HepG2 (cell line): ENCODE results near the gene SLC38A8. TPM values are rescaled to one million over a fixed set of nuclear protein-coding genes. Genes with fewer than 3 reads are reported as not detected.
A peak's percentile ranks its signal among the peaks of the same experiment; 100 is the strongest.

Experiments used
- ATAC-seq: fragments of 200-7000 bp; cut with Tn5 transposase; 3 replicates; pipeline ENCODE4 v1.9.1; 2020; ENCODE audit warnings: mild to moderate bottlenecking, moderate library complexity
- BruUV-seq: library from RNA; stranded (reverse); fragments of 400-500 nt; replicated peaks from 2 replicates; lab custom pipeline; 2021; lab: Mats Ljungman, UMichigan
- CTCF ChIA-PET: fragments of 300-600 bp; formaldehyde crosslinking; extraction: SDS; loops from one replicate; lab custom pipeline; 2021; ENCODE audit warnings: low total read pairs, inconsistent platforms, low intra/inter-chr PET ratio; lab: Yijun Ruan, JAX
- POLR2A ChIA-PET: fragments of 350-600 bp; sonication (Branson Sonifier 250); formaldehyde crosslinking; loops from one replicate; lab custom pipeline; 2020; ENCODE audit warnings: antibody characterized with exemption, inconsistent platforms; lab: Yijun Ruan, JAX
- DNase-seq: peaks from one replicate; pipeline ENCODE4 v3.0.0-alpha.2; 2015; ENCODE audit warnings: low spot score
- FAIRE-seq: peaks from 3 replicates; lab custom pipeline; 2011; peaks lifted over from hg19 to GRCh38; lab: Jason Lieb, UNC
- H2AFZ ChIP-seq: one replicate; pipeline ENCODE4 v1.6.1; 2011; ENCODE audit warnings: low read length, inconsistent platforms
- H3K27ac ChIP-seq: fragments of 300-600 bp; 3 replicates; pipeline ENCODE4 v1.8.0; 2011; ENCODE audit warnings: mixed run types, mild to moderate bottlenecking, mixed read lengths, low read length, inconsistent platforms; ENCODE audit not compliant: insufficient read depth; ENCODE audit errors: extremely low read length
- H3K27me3 ChIP-seq, 2 experiments: fragments of 200-600 bp in 1 of 2; 2 replicates in 1 of 2; 3 replicates in 1 of 2; pipeline versions ENCODE4 v1.6.0 to v1.8.0; 2011; ENCODE audit warnings: low read length in 2 of 2, mild to moderate bottlenecking in 2 of 2, moderate library complexity in 2 of 2, inconsistent platforms in 1 of 2; ENCODE audit not compliant: insufficient read depth in 2 of 2, control insufficient read depth in 1 of 2
- H3K36me3 ChIP-seq, 2 experiments: fragments of 200-600 bp in 1 of 2; replicated peaks in 1 of 2; 2 replicates in 1 of 2; 3 replicates in 1 of 2; pipeline versions ENCODE4 v1.5.1 to v1.8.0; 2011; ENCODE audit warnings: low read length in 2 of 2, inconsistent platforms in 1 of 2; ENCODE audit not compliant: insufficient read depth in 2 of 2, control insufficient read depth in 1 of 2
- H3K4me1 ChIP-seq: 2 replicates; pipeline ENCODE4 v1.5.1; 2012; ENCODE audit warnings: low read length, inconsistent platforms; ENCODE audit not compliant: insufficient read depth
- H3K4me2 ChIP-seq: 2 replicates; pipeline ENCODE4 v1.6.0; 2011; ENCODE audit warnings: low read depth, low read length, inconsistent platforms
- H3K4me3 ChIP-seq, 3 experiments: fragments of 200-600 bp in 1 of 3; sonication (generic), shearing (Covaris generic) in 1 of 3; replicated peaks in 1 of 3; 2 replicates each; pipeline ENCODE4 v1.5.1; 2011 to 2016; ENCODE audit warnings: low read length in 3 of 3, inconsistent platforms in 2 of 3, low read depth in 2 of 3, mild to moderate bottlenecking in 2 of 3, control low read depth in 1 of 3, mixed read lengths in 1 of 3; ENCODE audit not compliant: insufficient read depth in 1 of 3
- H3K79me2 ChIP-seq: one replicate; pipeline ENCODE4 v1.6.1; 2011; ENCODE audit warnings: low read length, inconsistent platforms; ENCODE audit not compliant: insufficient read depth
- H3K9ac ChIP-seq: 2 replicates; pipeline ENCODE4 v1.6.0; 2011; ENCODE audit warnings: mild to moderate bottlenecking, low read depth, low read length, inconsistent platforms; ENCODE audit not compliant: insufficient read depth
- H3K9me3 ChIP-seq: 2 replicates; pipeline ENCODE4 v1.5.1; 2012; ENCODE audit warnings: mild to moderate bottlenecking, low read length
- H4K20me1 ChIP-seq: 2 replicates; pipeline ENCODE4 v1.6.0; 2011; ENCODE audit warnings: inconsistent platforms, mild to moderate bottlenecking, low read length, moderate library complexity; ENCODE audit not compliant: insufficient read depth
- CBX2 ChIP-seq, 2 experiments: fragments of 200-600 bp in 1 of 2; sonication (generic); formaldehyde crosslinking in 1 of 2; IDR thresholded peaks; 2 replicates each; pipeline versions ENCODE4 v1.7.0 to v1.8.1; 2018 to 2022; ENCODE audit warnings: low read depth in 2 of 2, low read length in 1 of 2, mild to moderate bottlenecking in 1 of 2, missing genetic modification reagents in 1 of 2
- CERS6 ChIP-seq: sonication (generic); formaldehyde crosslinking; IDR thresholded peaks from 2 replicates; pipeline ENCODE4 v1.5.0; 2020; ENCODE audit warnings: missing genetic modification reagents
- CREB3 ChIP-seq: sonication (generic); formaldehyde crosslinking; IDR thresholded peaks from 2 replicates; pipeline ENCODE4 v1.5.0; 2020; ENCODE audit warnings: missing genetic modification reagents
- FOSL2 ChIP-seq: sonication (generic); formaldehyde crosslinking; IDR thresholded peaks from 2 replicates; pipeline ENCODE4 v1.4.0; 2020; ENCODE audit warnings: missing genetic modification reagents
- HOXA5 ChIP-seq: sonication (generic); formaldehyde crosslinking; IDR thresholded peaks from 2 replicates; pipeline ENCODE4 v1.4.0; 2020; ENCODE audit warnings: missing genetic modification reagents
- IRF2 ChIP-seq: IDR thresholded peaks from 2 replicates; pipeline ENCODE4 v1.6.1; 2018; ENCODE audit warnings: missing genetic modification reagents, missing compliant biosample characterization
- KAT8 ChIP-seq: IDR thresholded peaks from 2 replicates; pipeline ENCODE4 v1.6.1; 2016; ENCODE audit warnings: missing genetic modification reagents, missing compliant biosample characterization
- MAZ ChIP-seq, 2 experiments: sonication (generic) in 1 of 2; formaldehyde crosslinking in 1 of 2; IDR thresholded peaks; 2 replicates each; pipeline versions ENCODE4 v1.5.0 to v1.6.1; 2012 to 2020; ENCODE audit warnings: low read depth in 2 of 2, mild to moderate bottlenecking in 2 of 2, borderline replicate concordance in 1 of 2, improper control_type of control experiment in 1 of 2, low read length in 1 of 2, missing genetic modification reagents in 1 of 2, moderate library complexity in 1 of 2
- NFYB ChIP-seq: sonication (generic); formaldehyde crosslinking; IDR thresholded peaks from 2 replicates; pipeline ENCODE4 v1.4.0; 2020; ENCODE audit warnings: missing genetic modification reagents
- PLSCR1 ChIP-seq: sonication (generic); formaldehyde crosslinking; IDR thresholded peaks from 2 replicates; pipeline ENCODE4 v1.5.0; 2020; ENCODE audit warnings: missing genetic modification reagents, mild to moderate bottlenecking, borderline replicate concordance
- SAP130 ChIP-seq: IDR thresholded peaks from 2 replicates; pipeline ENCODE4 v1.6.1; 2016; ENCODE audit warnings: low read depth
- TARDBP ChIP-seq: sonication (generic); formaldehyde crosslinking; IDR thresholded peaks from 2 replicates; pipeline ENCODE4 v1.8.0; 2022; ENCODE audit warnings: mild to moderate bottlenecking, missing genetic modification reagents
- ZFYVE20 ChIP-seq: sonication (generic); formaldehyde crosslinking; IDR thresholded peaks from 2 replicates; pipeline ENCODE4 v1.8.0; 2023; ENCODE audit warnings: low read depth, mild to moderate bottlenecking, moderate library complexity, missing genetic modification reagents, borderline replicate concordance
- ZKSCAN5 ChIP-seq: sonication (generic); formaldehyde crosslinking; IDR thresholded peaks from 2 replicates; pipeline ENCODE4 v1.5.1; 2020; ENCODE audit warnings: mild to moderate bottlenecking, missing genetic modification reagents
- ZMAT3 ChIP-seq: sonication (generic); formaldehyde crosslinking; conservative IDR thresholded peaks from 2 replicates; pipeline ENCODE4 v1.7.0; 2021; ENCODE audit warnings: missing genetic modification reagents
- ZNF317 ChIP-seq: sonication (generic); formaldehyde crosslinking; IDR thresholded peaks from 2 replicates; pipeline ENCODE4 v1.5.0; 2020; ENCODE audit warnings: mild to moderate bottlenecking, missing genetic modification reagents
- ZNF776 ChIP-seq: sonication (generic); formaldehyde crosslinking; IDR thresholded peaks from 2 replicates; pipeline ENCODE4 v1.4.0; 2020; ENCODE audit warnings: mild to moderate bottlenecking, missing genetic modification reagents
- WGBS: methylation state at CpG from one replicate; pipeline ENCODE4 v1.1.6; 2017; ENCODE audit warnings: low lambda C conversion rate; 5-methylcytosine and 5-hydroxymethylcytosine counted together
- in situ Hi-C: cut with HindIII; loops from 2 replicates; pipeline ENCODE4 v1.10.0; 2017; ENCODE audit warnings: low pct_unique_long_range_greater_than_20kb; ENCODE audit not compliant: extremely low pct_ligation_motif_present
- intact Hi-C: fragments of 100-400 bp; cut with micrococcal nuclease; formaldehyde crosslinking; loops from one replicate; pipeline ENCODE4 v1.10.0; 2022; ENCODE audit not compliant: unreplicated experiment
- polyA plus RNA-seq, 8 experiments: library from polyadenylated mRNA; depleted of rRNA in 3 of 8; stranded (reverse) in 7 of 8; unstranded in 1 of 8; fragments of >200 nt; fragmentation: Illumina TruSeq in 4 of 8; extraction: Trizol in 4 of 8; gene quantifications; 2 replicates each; pipeline versions ENCODE4 v1.2.1 to v1.2.3, GENCODE V29; 2011 to 2016; ENCODE audit warnings: low read depth in 4 of 8, missing spikeins in 1 of 8, mixed read lengths in 1 of 8; ENCODE audit not compliant: insufficient read depth in 1 of 8
- total RNA-seq, 5 experiments: library from RNA; depleted of rRNA; stranded (reverse); fragments of >200 nt; fragmentation: Illumina TruSeq; extraction: Trizol; gene quantifications; 2 replicates each; pipeline ENCODE4 v1.2.3, GENCODE V29; 2016; ENCODE audit warnings: low read depth in 1 of 5

The SLC38A8 gene
- total and polyA plus RNA-seq, 2 of the 13 experiments (the other 11 are each of a cell fraction or from before 2014, with no cell fraction given), result 0.24 to 0.37 TPM

DNA sequence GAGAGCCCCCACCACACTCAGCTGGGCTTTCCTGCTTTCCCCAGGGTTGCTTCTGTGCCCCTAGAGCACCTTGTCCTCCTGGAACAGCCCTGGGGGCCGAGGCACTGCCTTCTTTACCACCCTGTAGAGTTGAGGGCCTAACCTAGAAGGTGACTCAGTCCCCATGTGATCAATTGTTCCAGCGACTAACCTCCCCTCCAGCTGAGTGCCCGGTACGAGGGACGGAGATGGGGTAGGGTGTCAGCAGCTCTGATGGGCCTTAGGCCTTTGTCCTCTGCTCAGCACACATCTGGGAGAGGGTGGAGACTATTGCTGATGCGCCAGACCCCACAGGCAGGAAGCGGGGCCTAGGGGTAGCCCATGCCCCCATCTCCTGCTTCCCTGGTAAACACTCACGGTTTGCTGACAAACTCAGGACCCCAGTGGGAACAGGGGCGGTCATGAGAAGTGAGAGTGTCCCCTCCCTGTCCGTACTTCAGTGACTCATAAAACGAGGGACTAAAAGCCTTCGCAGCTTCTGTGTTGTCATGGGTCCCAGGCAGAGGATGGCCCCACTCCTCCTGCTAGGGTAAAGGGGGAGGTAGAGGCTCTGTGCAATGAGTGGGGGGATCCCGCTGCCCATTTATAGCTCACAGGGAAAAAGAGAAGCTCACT, 41.5 kb downstream of the SLC38A8 start:
- TF ChIP-seq PLSCR1 (CRISPR knock-in tag) (no peak), ZKSCAN5 (CRISPR knock-in tag) (no peak), TARDBP (no peak), FOSL2 (CRISPR knock-in tag) (peak; percentile 25)
- no peaks in the 10 kb centered on the region for H4K20me1 ChIP-seq
- no peaks in the 10 kb centered on the region for H3K9me3 ChIP-seq
- intact Hi-C loops, result no loop called here
- no peaks in the 10 kb centered on the region for H3K79me2 ChIP-seq
- ChIA-PET POLR2A (no interaction called here), CTCF (no interaction called here)
- no peaks in the 10 kb centered on the region for H3K36me3 ChIP-seq
- H3K27ac ChIP-seq, result no peak overlapping the region
- ATAC-seq (peak; percentile 7; the same call in 2 of the 3 replicates), FAIRE-seq (no peak), DNase-seq (no peak)
- H3K4me1 ChIP-seq, result no peaks in the 10 kb centered on the region
- no peak overlapping the region for H3K4me3 ChIP-seq
- in situ Hi-C loops, result no loop called here
- H3K27me3 ChIP-seq, result peaks cover 14 to 59% of the 10 kb centered on the region in 2 experiments
- no peak overlapping the region for H3K9ac ChIP-seq
- no peak overlapping the region for H3K4me2 ChIP-seq
- 18% methylated on average over 9 of the region's 13 CpGs for WGBS
- no TSS peak for BruUV-seq
- H2AFZ ChIP-seq, result no peak overlapping the region

GRCh38 chr16:83998091-83998490, 44.5 kb downstream of the SLC38A8 start:
- Histone ChIP-seq H3K4me2 (no peak overlapping the region), H3K27ac (no peak overlapping the region)
- TF ChIP-seq HOXA5 (CRISPR knock-in tag), result no peak
- no peak for TF ChIP-seq MAZ (IDR thresholded peaks at IDR 0.05; ENCODE audit: borderline replicate concordance, low read depth, low read length)
- no peak for TF ChIP-seq MAZ (CRISPR knock-in tag; IDR thresholded peaks at IDR 0.05; ENCODE audit: low read depth)
- no peak for TF ChIP-seq ZNF317 (CRISPR knock-in tag)
- TF ChIP-seq CERS6 (CRISPR knock-in tag), result no peak
- no peak for TF ChIP-seq CBX2 (IDR thresholded peaks at IDR 0.05; ENCODE audit: low read depth, low read length)
- no peak for TF ChIP-seq CBX2 (CRISPR knock-in tag; IDR thresholded peaks at IDR 0.05; ENCODE audit: low read depth)
- no peak for TF ChIP-seq IRF2 (CRISPR knock-in tag)
- TF ChIP-seq CREB3 (CRISPR knock-in tag), result no peak
- no peak for TF ChIP-seq NFYB (CRISPR knock-in tag)
- no peak for TF ChIP-seq SAP130 (CRISPR knock-in tag)
- TF ChIP-seq ZMAT3 (CRISPR knock-in tag), result no peak
- no peak for TF ChIP-seq KAT8 (CRISPR knock-in tag)
- TF ChIP-seq ZFYVE20 (CRISPR knock-in tag), result no peak
- TF ChIP-seq ZNF776 (CRISPR knock-in tag), result no peak
- TF ChIP-seq, all 625 proteins: peak for 0
- Histone ChIP-seq H3K27me3 (peaks cover 11 to 44% of the 10 kb centered on the region in 2 experiments), H3K9me3 (no peaks in the 10 kb centered on the region), H2AFZ (no peak overlapping the region), H3K79me2 (no peaks in the 10 kb centered on the region), H3K9ac (no peak overlapping the region), H3K4me1 (peaks cover 20% of the 10 kb centered on the region), H3K4me3 (no peak overlapping the region), H4K20me1 (no peaks in the 10 kb centered on the region), H3K36me3 (no peaks in the 10 kb centered on the region)
- in situ Hi-C loops (no loop called here), intact Hi-C loops (no loop called here)
- ChIA-PET CTCF (no interaction called here), POLR2A (no interaction called here)
- FAIRE-seq (no peak), ATAC-seq (no peak), DNase-seq (no peak)
- BruUV-seq, result no TSS peak
- WGBS, result 41% methylated on average over 13 of the region's 13 CpGs
